ES-I3 (cell line): ENCODE results near the gene ARPC4.

Experiments
- H3K36me3 ChIP-seq: 2 replicates; pipeline ENCODE4 v1.6.1; 2013; ENCODE audit warnings: mild to moderate bottlenecking, low read length, control low read depth, moderate library complexity; ENCODE audit not compliant: insufficient read depth
- H3K4me1 ChIP-seq: 2 replicates; pipeline ENCODE4 v1.6.1; 2013; ENCODE audit warnings: mild to moderate bottlenecking, control low read depth, low read length; ENCODE audit not compliant: insufficient read depth
- H3K9ac ChIP-seq: 2 replicates; pipeline ENCODE4 v1.6.1; 2013; ENCODE audit warnings: low read depth, mild to moderate bottlenecking, low read length, moderate library complexity
- H3K9me3 ChIP-seq: 2 replicates; pipeline ENCODE4 v1.6.1; 2013; ENCODE audit warnings: mild to moderate bottlenecking, low read length, moderate library complexity; ENCODE audit not compliant: control insufficient read depth, insufficient read depth

ARPC4 gene

GRCh38 chr3:9779721-9780457 lies 13.0 kb upstream of the ARPC4 start:
- no peaks in the 10 kb centered on the region for H3K4me1 ChIP-seq

GRCh38 chr3:9780458-9780812 lies 12.4 kb upstream of the ARPC4 start:
- no peak overlapping the region for H3K9ac ChIP-seq
- H3K36me3 ChIP-seq = peaks cover 5% of the 10 kb centered on the region; the same call in 1 of the 2 replicates
- no peaks in the 10 kb centered on the region for H3K9me3 ChIP-seq
- no peaks in the 10 kb centered on the region for H3K4me1 ChIP-seq

More at GRCh38 chr3:9779721-9780457, 13.0 kb upstream of the ARPC4 start:
- Histone ChIP-seq H3K36me3 (peaks cover 1% of the 10 kb centered on the region; the same call in 1 of the 2 replicates), H3K9me3 (no peaks in the 10 kb centered on the region), H3K9ac (no peak overlapping the region)

GRCh38 chr3:9780910-9781309 lies 12.0 kb upstream of the ARPC4 start:
- Histone ChIP-seq H3K9me3 (no peaks in the 10 kb centered on the region), H3K36me3 (peaks cover 5% of the 10 kb centered on the region; the same call in 1 of the 2 replicates), H3K4me1 (no peaks in the 10 kb centered on the region), H3K9ac (no peak overlapping the region)

GRCh38 chr3:9781551-9781950 lies 11.3 kb upstream of the ARPC4 start:
- Histone ChIP-seq H3K9me3 (no peaks in the 10 kb centered on the region), H3K9ac (no peak overlapping the region), H3K36me3 (peaks cover 9% of the 10 kb centered on the region; the same call in 1 of the 2 replicates), H3K4me1 (no peaks in the 10 kb centered on the region)

- H3K4me1 ChIP-seq = no peaks in the 10 kb centered on the region
- H3K36me3 ChIP-seq = peaks cover 10% of the 10 kb centered on the region; the same call in 1 of the 2 replicates
- no peak overlapping the region for H3K9ac ChIP-seq
- H3K9me3 ChIP-seq = no peaks in the 10 kb centered on the region
Observed at GRCh38 chr3:9781978-9782603, 10.8 kb upstream of the ARPC4 start.

GRCh38 chr3:9782770-9783169 lies 10.1 kb upstream of the ARPC4 start:
- Histone ChIP-seq H3K9me3 (no peaks in the 10 kb centered on the region), H3K36me3 (peaks cover 10% of the 10 kb centered on the region; the same call in 1 of the 2 replicates), H3K9ac (no peak overlapping the region), H3K4me1 (no peaks in the 10 kb centered on the region)

GRCh38 chr3:9783954-9784353 lies 8.9 kb upstream of the ARPC4 start:
- Histone ChIP-seq H3K9ac (no peak overlapping the region), H3K9me3 (no peaks in the 10 kb centered on the region), H3K4me1 (no peaks in the 10 kb centered on the region), H3K36me3 (peaks cover 10% of the 10 kb centered on the region; the same call in 1 of the 2 replicates)

GRCh38 chr3:9784965-9785364 lies 7.9 kb upstream of the ARPC4 start:
- H3K36me3 ChIP-seq = peaks cover 10% of the 10 kb centered on the region
- no peak overlapping the region for H3K9ac ChIP-seq
- no peaks in the 10 kb centered on the region for H3K9me3 ChIP-seq
- H3K4me1 ChIP-seq = no peaks in the 10 kb centered on the region

GRCh38 chr3:9785602-9786001 lies 7.3 kb upstream of the ARPC4 start:
- Histone ChIP-seq H3K36me3 (peaks cover 10% of the 10 kb centered on the region), H3K4me1 (no peaks in the 10 kb centered on the region), H3K9ac (no peak overlapping the region), H3K9me3 (no peaks in the 10 kb centered on the region)

GRCh38 chr3:9786209-9786739 lies 6.6 kb upstream of the ARPC4 start:
- H3K4me1 ChIP-seq = no peaks in the 10 kb centered on the region
- H3K9me3 ChIP-seq = no peaks in the 10 kb centered on the region
- H3K9ac ChIP-seq = no peak overlapping the region
- peaks cover 15% of the 10 kb centered on the region for H3K36me3 ChIP-seq

- Histone ChIP-seq H3K4me1 (no peaks in the 10 kb centered on the region), H3K36me3 (peaks cover 15% of the 10 kb centered on the region), H3K9ac (no peak overlapping the region), H3K9me3 (no peaks in the 10 kb centered on the region)
Observed at GRCh38 chr3:9786825-9787669, 5.8 kb upstream of the ARPC4 start.

- no peaks in the 10 kb centered on the region for H3K4me1 ChIP-seq
- H3K9me3 ChIP-seq = no peaks in the 10 kb centered on the region
- H3K9ac ChIP-seq = no peak overlapping the region
- H3K36me3 ChIP-seq = peaks cover 15% of the 10 kb centered on the region
Observed at GRCh38 chr3:9787714-9788113, 5.2 kb upstream of the ARPC4 start.

GRCh38 chr3:9791127-9791526 lies 1.8 kb upstream of the ARPC4 start:
- no peaks in the 10 kb centered on the region; the same call in 1 of the 2 replicates for H3K4me1 ChIP-seq
- H3K36me3 ChIP-seq = peaks cover 10% of the 10 kb centered on the region
- H3K9ac ChIP-seq = no peak overlapping the region
- no peaks in the 10 kb centered on the region for H3K9me3 ChIP-seq

GRCh38 chr3:9791790-9792404 lies 985 bp upstream of the ARPC4 start:
- Histone ChIP-seq H3K36me3 (peaks cover 4% of the 10 kb centered on the region), H3K9ac (peak overlapping the region; percentile 81)

More at GRCh38 chr3:9791790-9792404, 985 bp upstream of the ARPC4 start:
- Histone ChIP-seq H3K9me3 (no peaks in the 10 kb centered on the region), H3K4me1 (no peaks in the 10 kb centered on the region; the same call in 1 of the 2 replicates)
